ENCODE results near the gene LAMA4. TPM values are rescaled to one million over a fixed set of nuclear protein-coding genes. Genes with fewer than 3 reads are reported as not detected.

The LAMA4 gene
- total RNA-seq, 1 experiment from 2014 or later, result 9.4 TPM

DNA sequence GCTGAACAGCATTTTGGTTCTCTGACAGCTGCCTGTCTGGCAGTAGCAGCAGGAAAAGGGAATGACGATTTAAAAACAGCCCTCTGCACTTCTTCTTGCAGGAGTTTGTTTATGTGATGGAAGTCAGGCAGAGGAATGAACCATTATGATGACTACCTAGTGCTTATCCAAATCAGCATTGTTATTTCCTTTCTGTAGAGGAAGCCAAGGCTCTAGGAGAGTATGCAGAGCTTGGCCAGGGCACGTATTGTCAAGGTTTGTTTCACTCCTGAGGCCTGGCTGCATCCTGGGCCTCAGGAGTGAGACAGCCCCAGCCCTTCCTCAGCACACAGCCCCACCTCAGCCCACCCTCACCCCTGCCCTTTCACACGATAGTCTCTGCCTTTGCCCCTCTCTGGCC is 98.5 kb downstream of the LAMA4 start:
- Histone ChIP-seq H3K4me1 (ENCODE audit: insufficient read depth, low read length) (no peaks in the 10 kb centered on the region; the same call in 1 of the 2 replicates), H3K27me3 (ENCODE audit: low read length) (no peaks in the 10 kb centered on the region), H3K9ac (ENCODE audit: low read length) (no peak overlapping the region), H3K9me3 (ENCODE audit: low read length) (no peaks in the 10 kb centered on the region), H3K36me3 (ENCODE audit: low read depth, low read length) (no peaks in the 10 kb centered on the region), H3K4me2 (ENCODE audit: low read length) (no peak overlapping the region), H3K4me3 (ENCODE audit: low read length) (no peak overlapping the region), H3K9me2 (replicated peaks; ENCODE audit: low read length) (no peaks in the 10 kb centered on the region), H2AFZ (ENCODE audit: low read length) (no peak overlapping the region), H4K20me1 (ENCODE audit: low read length) (no peaks in the 10 kb centered on the region), H3K79me2 (ENCODE audit: low read length) (no peaks in the 10 kb centered on the region), H3K27ac (ENCODE audit: low read length) (no peak overlapping the region), H3F3A (ENCODE audit: low read length, unreplicated experiment) (no peaks in the 10 kb centered on the region)
- no TSS peak for BruUV-seq (replicated peaks)
- ChIA-PET POLR2A (ENCODE audit: unreplicated experiment) (no interaction called here), CTCF (no interaction called here)
- DNase-seq (no peak), ATAC-seq (no peak)
- intact Hi-C loops (cut with micrococcal nuclease), result no loop called here
- TF ChIP-seq, protein P1, sequence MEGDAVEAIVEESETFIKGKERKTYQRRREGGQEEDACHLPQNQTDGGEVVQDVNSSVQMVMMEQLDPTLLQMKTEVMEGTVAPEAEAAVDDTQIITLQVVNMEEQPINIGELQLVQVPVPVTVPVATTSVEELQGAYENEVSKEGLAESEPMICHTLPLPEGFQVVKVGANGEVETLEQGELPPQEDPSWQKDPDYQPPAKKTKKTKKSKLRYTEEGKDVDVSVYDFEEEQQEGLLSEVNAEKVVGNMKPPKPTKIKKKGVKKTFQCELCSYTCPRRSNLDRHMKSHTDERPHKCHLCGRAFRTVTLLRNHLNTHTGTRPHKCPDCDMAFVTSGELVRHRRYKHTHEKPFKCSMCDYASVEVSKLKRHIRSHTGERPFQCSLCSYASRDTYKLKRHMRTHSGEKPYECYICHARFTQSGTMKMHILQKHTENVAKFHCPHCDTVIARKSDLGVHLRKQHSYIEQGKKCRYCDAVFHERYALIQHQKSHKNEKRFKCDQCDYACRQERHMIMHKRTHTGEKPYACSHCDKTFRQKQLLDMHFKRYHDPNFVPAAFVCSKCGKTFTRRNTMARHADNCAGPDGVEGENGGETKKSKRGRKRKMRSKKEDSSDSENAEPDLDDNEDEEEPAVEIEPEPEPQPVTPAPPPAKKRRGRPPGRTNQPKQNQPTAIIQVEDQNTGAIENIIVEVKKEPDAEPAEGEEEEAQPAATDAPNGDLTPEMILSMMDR (conservative IDR thresholded peaks at IDR 0.05; ENCODE audit: low read depth, low read length), result no peak
- no peak for TF ChIP-seq EZH2 (IDR thresholded peaks at IDR 0.05; ENCODE audit: low read length, unreplicated experiment)
- no peak for TF ChIP-seq EZH2phosphoT487 (IDR thresholded peaks at IDR 0.05; ENCODE audit: borderline replicate concordance, low read length)

DNA sequence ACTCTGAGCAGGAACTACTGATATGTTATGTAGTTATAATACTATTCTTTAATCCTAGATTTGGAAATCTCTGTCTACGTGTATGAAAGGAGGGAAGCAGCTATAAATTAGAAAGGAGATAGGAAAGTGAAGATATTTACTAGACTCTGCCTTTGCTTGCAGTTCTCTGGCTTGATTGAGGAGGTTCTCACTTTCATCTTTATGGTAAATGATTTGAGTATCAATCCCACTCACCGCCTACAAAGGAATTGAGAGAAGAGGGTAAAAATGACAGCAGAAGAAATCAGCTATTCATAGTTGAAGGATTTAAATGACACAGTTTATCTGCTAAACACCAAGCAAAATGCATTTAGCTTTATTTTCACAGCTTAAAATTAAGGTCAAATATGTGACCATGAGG is 99.7 kb downstream of the LAMA4 start:
- intact Hi-C loops (cut with micrococcal nuclease), result no loop called here
- Histone ChIP-seq H4K20me1 (ENCODE audit: low read length) (no peaks in the 10 kb centered on the region), H3K9me2 (replicated peaks; ENCODE audit: low read length) (no peaks in the 10 kb centered on the region), H3F3A (ENCODE audit: low read length, unreplicated experiment) (no peaks in the 10 kb centered on the region), H3K27ac (ENCODE audit: low read length) (no peak overlapping the region), H3K9me3 (ENCODE audit: low read length) (no peaks in the 10 kb centered on the region), H3K27me3 (ENCODE audit: low read length) (no peaks in the 10 kb centered on the region), H3K4me3 (ENCODE audit: low read length) (no peak overlapping the region), H3K9ac (ENCODE audit: low read length) (no peak overlapping the region), H3K4me1 (ENCODE audit: insufficient read depth, low read length) (no peaks in the 10 kb centered on the region; the same call in 1 of the 2 replicates), H3K79me2 (ENCODE audit: low read length) (no peaks in the 10 kb centered on the region), H2AFZ (ENCODE audit: low read length) (no peak overlapping the region), H3K36me3 (ENCODE audit: low read depth, low read length) (no peaks in the 10 kb centered on the region), H3K4me2 (ENCODE audit: low read length) (no peak overlapping the region)
- ATAC-seq, result no peak
- DNase-seq, result no peak
- CTCF ChIA-PET, result no interaction called here
- BruUV-seq (replicated peaks), result no TSS peak
- POLR2A ChIA-PET (ENCODE audit: unreplicated experiment), result interaction anchor here (0.6 kb wide), 1 partner anchor 529 kb away, joined by 3 read pairs; no protein-coding TSS in a partner anchor
- TF ChIP-seq, protein P1 (conservative IDR thresholded peaks at IDR 0.05; ENCODE audit: low read depth, low read length), result no peak
- no peak for TF ChIP-seq EZH2 (IDR thresholded peaks at IDR 0.05; ENCODE audit: low read length, unreplicated experiment)
- no peak for TF ChIP-seq EZH2phosphoT487 (IDR thresholded peaks at IDR 0.05; ENCODE audit: borderline replicate concordance, low read length)

DNA sequence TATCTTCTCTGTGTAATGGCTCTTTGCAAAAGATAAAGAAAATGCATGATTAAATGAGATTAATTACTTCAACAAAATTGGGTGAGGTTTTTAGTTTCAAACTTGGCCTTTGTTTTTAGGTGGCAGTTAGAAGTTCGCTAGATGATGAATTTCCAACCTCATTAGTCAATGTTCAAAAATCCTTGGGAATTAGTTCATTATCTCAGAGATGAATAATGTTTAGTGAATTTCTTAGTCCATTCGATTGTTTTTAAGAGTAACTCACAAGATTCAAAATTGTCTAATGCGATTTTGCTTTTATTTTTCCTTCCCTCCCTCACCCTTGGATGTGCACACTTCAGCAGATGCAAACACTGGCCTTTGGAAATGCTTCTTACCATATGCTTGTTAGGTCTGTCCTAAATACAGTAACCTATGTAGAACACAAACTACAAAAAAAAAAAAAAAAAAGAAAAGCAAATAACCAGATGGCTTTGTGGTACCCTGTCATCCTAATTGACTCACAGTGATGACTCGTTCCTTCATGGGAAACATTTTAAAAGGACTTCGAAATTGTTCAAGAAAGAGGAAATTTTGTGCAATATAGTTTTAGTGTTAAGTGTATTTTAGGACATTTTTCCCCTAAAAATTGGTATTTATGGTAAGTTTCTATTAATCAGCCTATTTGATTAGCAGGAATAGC is 100.3 kb downstream of the LAMA4 start:
- ChIA-PET POLR2A (ENCODE audit: unreplicated experiment) (interaction anchor here (0.6 kb wide), 1 partner anchor 530 kb away, joined by 3 read pairs; no protein-coding TSS in a partner anchor), CTCF (no interaction called here)
- TF ChIP-seq EZH2phosphoT487 (IDR thresholded peaks at IDR 0.05; ENCODE audit: borderline replicate concordance, low read length), result no peak
- TF ChIP-seq, protein P1 (conservative IDR thresholded peaks at IDR 0.05; ENCODE audit: low read depth, low read length), result no peak
- no peak for TF ChIP-seq EZH2 (IDR thresholded peaks at IDR 0.05; ENCODE audit: low read length, unreplicated experiment)
- Histone ChIP-seq H3K79me2 (ENCODE audit: low read length) (no peaks in the 10 kb centered on the region), H3K27me3 (ENCODE audit: low read length) (no peaks in the 10 kb centered on the region), H3K4me2 (ENCODE audit: low read length) (no peak overlapping the region), H3K27ac (ENCODE audit: low read length) (no peak overlapping the region), H3K9me2 (replicated peaks; ENCODE audit: low read length) (no peaks in the 10 kb centered on the region), H3F3A (ENCODE audit: low read length, unreplicated experiment) (no peaks in the 10 kb centered on the region), H2AFZ (ENCODE audit: low read length) (no peak overlapping the region), H3K9me3 (ENCODE audit: low read length) (no peaks in the 10 kb centered on the region), H3K36me3 (ENCODE audit: low read depth, low read length) (no peaks in the 10 kb centered on the region), H3K4me1 (ENCODE audit: insufficient read depth, low read length) (no peaks in the 10 kb centered on the region; the same call in 1 of the 2 replicates), H4K20me1 (ENCODE audit: low read length) (no peaks in the 10 kb centered on the region), H3K9ac (ENCODE audit: low read length) (no peak overlapping the region), H3K4me3 (ENCODE audit: low read length) (no peak overlapping the region)
- intact Hi-C loops (cut with micrococcal nuclease), result no loop called here
- DNase-seq, result peak; percentile 48
- ATAC-seq, result no peak; the same call in 1 of the 2 replicates
- BruUV-seq (replicated peaks), result no TSS peak
